ENCODE data around the gene PXDN.
"Not testable (repeated sequence)": the region's sequence is repeated elsewhere in the genome, so short reads cannot be mapped to it uniquely, and the experiment has no call there.

The PXDN gene

GRCh38 chr2:1739322-1739957 lies 4.9 kb downstream of the PXDN start:
- no peak for DNase-seq

GRCh38 chr2:1738646-1739302 lies 5.5 kb downstream of the PXDN start:
- DNase-seq, result no peak

GRCh38 chr2:1738163-1738562 lies 6.2 kb downstream of the PXDN start:
- DNase-seq, result no peak

- DNase-seq, result no peak
Measured at GRCh38 chr2:1736997-1737480, 7.3 kb downstream of the PXDN start.

GRCh38 chr2:1736045-1736444 lies 8.3 kb downstream of the PXDN start:
- DNase-seq, result no peak

- DNase-seq, result not testable (repeated sequence)
Measured at GRCh38 chr2:1733298-1733697, 11.0 kb downstream of the PXDN start.

GRCh38 chr2:1731963-1732768 lies 12.1 kb downstream of the PXDN start:
- DNase-seq, result no peak

GRCh38 chr2:1731447-1731962 lies 12.8 kb downstream of the PXDN start:
- no peak for DNase-seq

GRCh38 chr2:1730015-1730927 lies 14.0 kb downstream of the PXDN start:
- no peak for DNase-seq

- no peak for DNase-seq
Measured at GRCh38 chr2:1729242-1729641, 15.1 kb downstream of the PXDN start.

- DNase-seq, result no peak
Measured at GRCh38 chr2:1728821-1729220, 15.5 kb downstream of the PXDN start.

- no peak for DNase-seq
Measured at GRCh38 chr2:1727796-1728474, 16.4 kb downstream of the PXDN start.

GRCh38 chr2:1727101-1727771 lies 17.1 kb downstream of the PXDN start:
- DNase-seq, result no peak

- no peak for DNase-seq
Measured at GRCh38 chr2:1726558-1726957, 17.8 kb downstream of the PXDN start.

GRCh38 chr2:1724351-1724750 lies 20.0 kb downstream of the PXDN start:
- DNase-seq, result not testable (repeated sequence)

- DNase-seq, result no peak
Measured at GRCh38 chr2:1723397-1724042, 20.8 kb downstream of the PXDN start.

- no peak for DNase-seq
Measured at GRCh38 chr2:1722692-1723091, 21.6 kb downstream of the PXDN start.

- DNase-seq, result no peak
Measured at GRCh38 chr2:1721706-1722646, 22.3 kb downstream of the PXDN start.

All from activated CD4-positive, alpha-beta T cell treated with anti-CD3 and anti-CD28 coated beads, Interleukin-2, Interleukin-6, amounts not matched to agents 100 ng/mL and 50 ng/mL, durations not matched to agents 16 hours and 8 hours (primary cell).